ENCODE measurements around the gene BFSP2.

- TF ChIP-seq CTCF (conservative IDR thresholded peaks at IDR 0.05 in 1 of 2, IDR thresholded peaks at IDR 0.05 in 1 of 2; ENCODE audit: extremely low read depth in 1 of 2, insufficient read depth in 1 of 2, low read depth in 1 of 2, low read length in 2 of 2) (no peak), EZH2 (IDR thresholded peaks at IDR 0.05; ENCODE audit: borderline replicate concordance, low read length) (no peak)
These were observed 59.5 kb downstream of the BFSP2 start for GRCh38 chr3:133459400-133459799.

Data from mammary epithelial cell (primary cell).